Kidney epithelial cell (primary cell): ENCODE data around the gene NID1. TPM values are rescaled to one million over a fixed set of nuclear protein-coding genes. Genes with fewer than 3 reads are reported as not detected.

ENCODE experiments used
- DNase-seq: peaks from one replicate; pipeline ENCODE4 v3.0.0-alpha.2; 2010; ENCODE audit warnings: low read depth
- H3K27me3 ChIP-seq: 2 replicates; pipeline ENCODE4 v1.6.0; 2011; ENCODE audit warnings: low read length; ENCODE audit not compliant: control insufficient read depth, insufficient read depth
- H3K36me3 ChIP-seq: 2 replicates; pipeline ENCODE4 v1.5.1; 2011; ENCODE audit warnings: low read length; ENCODE audit not compliant: control insufficient read depth, insufficient read depth
- H3K4me3 ChIP-seq: 2 replicates; pipeline ENCODE4 v1.5.1; 2011; ENCODE audit warnings: low read depth, mild to moderate bottlenecking, control low read depth, low read length
- total RNA-seq: library from RNA; depleted of rRNA; stranded (reverse); fragments of >200 nt; gene quantifications from 2 replicates; pipeline ENCODE4 v1.2.3, GENCODE V29; 2015
- TF ChIP-seq, protein P1 (sequence below): IDR thresholded peaks from 2 replicates; pipeline ENCODE4 v1.5.1; 2011; ENCODE audit warnings: mild to moderate bottlenecking, moderate library complexity, low read length, control low read depth, inconsistent platforms; ENCODE audit not compliant: insufficient read depth, poor library complexity, severe bottlenecking

NID1 gene
- total RNA-seq, 1 donor from 2014 or later: 21.2 TPM

GRCh38 chr1:235998812-235999211 lies 66.1 kb downstream of the NID1 start:
- H3K27me3 ChIP-seq: no peaks in the 10 kb centered on the region
- no peak for DNase-seq
- no peaks in the 10 kb centered on the region for H3K36me3 ChIP-seq
- H3K4me3 ChIP-seq: no peak overlapping the region
- TF ChIP-seq, protein P1, sequence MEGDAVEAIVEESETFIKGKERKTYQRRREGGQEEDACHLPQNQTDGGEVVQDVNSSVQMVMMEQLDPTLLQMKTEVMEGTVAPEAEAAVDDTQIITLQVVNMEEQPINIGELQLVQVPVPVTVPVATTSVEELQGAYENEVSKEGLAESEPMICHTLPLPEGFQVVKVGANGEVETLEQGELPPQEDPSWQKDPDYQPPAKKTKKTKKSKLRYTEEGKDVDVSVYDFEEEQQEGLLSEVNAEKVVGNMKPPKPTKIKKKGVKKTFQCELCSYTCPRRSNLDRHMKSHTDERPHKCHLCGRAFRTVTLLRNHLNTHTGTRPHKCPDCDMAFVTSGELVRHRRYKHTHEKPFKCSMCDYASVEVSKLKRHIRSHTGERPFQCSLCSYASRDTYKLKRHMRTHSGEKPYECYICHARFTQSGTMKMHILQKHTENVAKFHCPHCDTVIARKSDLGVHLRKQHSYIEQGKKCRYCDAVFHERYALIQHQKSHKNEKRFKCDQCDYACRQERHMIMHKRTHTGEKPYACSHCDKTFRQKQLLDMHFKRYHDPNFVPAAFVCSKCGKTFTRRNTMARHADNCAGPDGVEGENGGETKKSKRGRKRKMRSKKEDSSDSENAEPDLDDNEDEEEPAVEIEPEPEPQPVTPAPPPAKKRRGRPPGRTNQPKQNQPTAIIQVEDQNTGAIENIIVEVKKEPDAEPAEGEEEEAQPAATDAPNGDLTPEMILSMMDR: no peak

DNA sequence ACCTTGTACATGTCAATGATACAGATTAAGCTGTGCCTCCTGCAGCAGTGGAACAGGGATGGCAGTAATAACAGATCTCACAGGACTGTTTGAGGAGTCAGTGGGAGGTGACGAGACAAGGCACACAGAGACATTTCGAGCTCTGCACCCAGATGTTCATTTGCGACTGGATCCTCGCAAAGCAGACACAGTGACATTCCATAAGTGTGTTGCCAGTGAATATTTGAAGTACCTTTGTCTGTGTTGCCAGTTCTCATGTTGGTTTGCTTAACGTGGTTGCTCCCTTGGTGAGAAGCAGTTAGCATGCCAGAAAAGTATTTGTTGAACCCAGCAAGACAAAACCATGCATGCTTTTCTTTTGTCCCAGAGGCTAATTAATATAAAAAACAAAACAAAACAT lies 67.0 kb downstream of the NID1 start:
- Histone ChIP-seq H3K36me3 (no peaks in the 10 kb centered on the region), H3K27me3 (no peaks in the 10 kb centered on the region), H3K4me3 (no peak overlapping the region)
- DNase-seq: no peak
- TF ChIP-seq, protein P1: no peak

- TF ChIP-seq, protein P1: no peak
- Histone ChIP-seq H3K36me3 (no peaks in the 10 kb centered on the region), H3K4me3 (no peak overlapping the region), H3K27me3 (no peaks in the 10 kb centered on the region)
- no peak for DNase-seq
These were observed 67.8 kb downstream of the NID1 start for GRCh38 chr1:235997049-235997448.

GRCh38 chr1:235996048-235996785 lies 68.7 kb downstream of the NID1 start:
- H3K4me3 ChIP-seq: no peak overlapping the region
- H3K36me3 ChIP-seq: no peaks in the 10 kb centered on the region
- H3K27me3 ChIP-seq: no peaks in the 10 kb centered on the region
- TF ChIP-seq, protein P1: no peak
- DNase-seq: no peak

DNA sequence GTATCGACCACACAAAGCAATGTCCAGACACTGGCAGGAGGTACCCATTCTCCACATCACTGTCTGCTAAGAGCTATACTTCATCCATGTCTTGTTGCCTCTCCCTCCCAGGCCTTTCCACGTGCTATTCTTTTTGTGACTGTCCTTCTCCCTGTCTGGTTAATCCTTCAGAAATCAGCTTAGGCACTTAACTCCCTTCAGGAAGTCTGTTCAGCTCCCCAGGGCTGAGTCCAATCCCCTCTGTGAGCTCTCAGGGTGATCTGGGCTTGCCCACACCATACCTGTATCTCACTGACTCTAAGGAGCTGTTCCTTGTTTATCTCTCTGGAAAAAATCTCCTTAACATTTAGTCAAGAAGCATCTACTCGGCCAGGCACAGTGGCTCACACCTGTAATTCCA lies 69.4 kb downstream of the NID1 start:
- TF ChIP-seq, protein P1: no peak
- H3K36me3 ChIP-seq: no peaks in the 10 kb centered on the region
- no peaks in the 10 kb centered on the region for H3K27me3 ChIP-seq
- H3K4me3 ChIP-seq: no peak overlapping the region
- DNase-seq: no peak

DNA sequence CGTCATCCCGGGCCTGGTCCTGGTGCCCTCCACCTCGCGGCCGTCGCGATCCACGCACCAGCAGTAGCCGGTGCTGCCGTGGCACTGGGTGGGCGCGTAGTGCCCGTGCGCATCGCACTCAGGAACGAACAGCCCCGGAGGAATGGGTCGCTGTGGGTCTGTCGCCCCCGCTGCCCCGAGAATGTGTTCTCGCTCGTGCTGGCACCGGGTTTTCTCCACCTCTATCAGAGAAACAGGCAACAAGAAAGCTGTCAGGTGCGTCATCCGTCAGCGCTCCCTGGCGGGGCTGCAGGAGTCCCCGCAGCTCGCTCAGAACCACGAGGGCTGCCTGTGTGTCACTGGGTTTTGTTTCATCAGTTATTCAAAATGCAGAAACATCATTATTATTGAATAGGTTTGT lies 71.2 kb downstream of the NID1 start:
- TF ChIP-seq, protein P1: no peak
- Histone ChIP-seq H3K27me3 (no peaks in the 10 kb centered on the region), H3K36me3 (no peaks in the 10 kb centered on the region), H3K4me3 (no peak overlapping the region)
- no peak for DNase-seq
